Measurements from ENCODE around the gene C8G.

Gene C8G

GRCh38 chr9:136981588-136982231 lies 36.7 kb downstream of the C8G start:
- no peak for DNase-seq (ENCODE audit: low read depth)
- no peak for TF ChIP-seq CTCF (IDR thresholded peaks at IDR 0.05; ENCODE audit: low read depth, low read length, missing control alignments)
- H3K4me3 ChIP-seq (ENCODE audit: low read depth, low read length), result no peak overlapping the region
- in situ Hi-C loops (cut with HindIII; ENCODE audit: low sequenced_read_pairs), result no loop called here

- no peak for DNase-seq (ENCODE audit: low read depth)
- in situ Hi-C loops (cut with HindIII; ENCODE audit: low sequenced_read_pairs), result no loop called here
- no peak within 1 kb of the TSS for H3K4me3 ChIP-seq (ENCODE audit: low read depth, low read length)
- TF ChIP-seq CTCF (IDR thresholded peaks at IDR 0.05; ENCODE audit: low read depth, low read length, missing control alignments), result no peak
These were observed 37.4 kb downstream of the C8G start, which contains the start of gene LCNL1 for GRCh38 chr9:136982232-136983051. LCNL1 (plus strand) TSS chr9:136982993; CDS start chr9:136983587, 594 bp downstream.

- in situ Hi-C loops (cut with HindIII; ENCODE audit: low sequenced_read_pairs), result no loop called here
- no peak overlapping the region for H3K4me3 ChIP-seq (ENCODE audit: low read depth, low read length)
- no peak for DNase-seq (ENCODE audit: low read depth)
- no peak for TF ChIP-seq CTCF (IDR thresholded peaks at IDR 0.05; ENCODE audit: low read depth, low read length, missing control alignments)
These were observed 38.1 kb downstream of the C8G start for GRCh38 chr9:136983167-136983566.

GRCh38 chr9:136983656-136984314 lies 38.7 kb downstream of the C8G start:
- no peak overlapping the region for H3K4me3 ChIP-seq (ENCODE audit: low read depth, low read length)
- in situ Hi-C loops (cut with HindIII; ENCODE audit: low sequenced_read_pairs), result no loop called here
- DNase-seq (ENCODE audit: low read depth), result no peak
- TF ChIP-seq CTCF (IDR thresholded peaks at IDR 0.05; ENCODE audit: low read depth, low read length, missing control alignments), result no peak

GRCh38 chr9:136984464-136985026 lies 39.5 kb downstream of the C8G start:
- no peak overlapping the region for H3K4me3 ChIP-seq (ENCODE audit: low read depth, low read length)
- in situ Hi-C loops (cut with HindIII; ENCODE audit: low sequenced_read_pairs), result no loop called here
- no peak for DNase-seq (ENCODE audit: low read depth)
- no peak for TF ChIP-seq CTCF (IDR thresholded peaks at IDR 0.05; ENCODE audit: low read depth, low read length, missing control alignments)

GRCh38 chr9:136985027-136985602 lies 40.1 kb downstream of the C8G start:
- in situ Hi-C loops (cut with HindIII; ENCODE audit: low sequenced_read_pairs), result no loop called here
- H3K4me3 ChIP-seq (ENCODE audit: low read depth, low read length), result no peak overlapping the region
- no peak for TF ChIP-seq CTCF (IDR thresholded peaks at IDR 0.05; ENCODE audit: low read depth, low read length, missing control alignments)
- DNase-seq (ENCODE audit: low read depth), result no peak
